HepG2 (cell line): ENCODE data around the gene GARIN5A. TPM values are rescaled to one million over a fixed set of nuclear protein-coding genes. Genes with fewer than 3 reads are reported as not detected.

Source experiments
- CC2D1A ChIP-seq: sonication (generic); formaldehyde crosslinking; IDR thresholded peaks from 2 replicates; pipeline ENCODE4 v1.8.1; 2023; ENCODE audit warnings: mild to moderate bottlenecking, missing genetic modification reagents
- DBP ChIP-seq: sonication (generic); formaldehyde crosslinking; IDR thresholded peaks from 2 replicates; pipeline ENCODE4 v1.4.0; 2020; ENCODE audit warnings: missing genetic modification reagents; ENCODE audit errors: not compliant biosample characterization
- NCOA2 ChIP-seq: sonication (generic); formaldehyde crosslinking; IDR thresholded peaks from 2 replicates; pipeline ENCODE4 v1.8.0; 2022; ENCODE audit warnings: inconsistent platforms
- PLSCR1 ChIP-seq: sonication (generic); formaldehyde crosslinking; IDR thresholded peaks from 2 replicates; pipeline ENCODE4 v1.5.0; 2020; ENCODE audit warnings: missing genetic modification reagents, mild to moderate bottlenecking, borderline replicate concordance
- U2AF1 ChIP-seq: fragments of 200-400 bp; formaldehyde crosslinking; optimal IDR thresholded peaks from 2 replicates; pipeline ENCODE3; 2017; ENCODE audit warnings: mild to moderate bottlenecking, low read depth, low read length
- ZNF124 ChIP-seq: sonication (generic); formaldehyde crosslinking; IDR thresholded peaks from 2 replicates; pipeline ENCODE4 v1.4.0; 2020; ENCODE audit warnings: missing genetic modification reagents
- ZNF160 ChIP-seq: sonication (generic); formaldehyde crosslinking; IDR thresholded peaks from 2 replicates; pipeline ENCODE4 v1.8.0; 2022; ENCODE audit warnings: mild to moderate bottlenecking, inconsistent platforms, missing genetic modification reagents
- ZNF296 ChIP-seq: sonication (generic); formaldehyde crosslinking; conservative IDR thresholded peaks from 2 replicates; pipeline ENCODE4 v1.5.0; 2020; ENCODE audit warnings: mild to moderate bottlenecking, missing genetic modification reagents
- ZNF318 ChIP-seq: sonication (generic); formaldehyde crosslinking; IDR thresholded peaks from 2 replicates; pipeline ENCODE4 v1.4.0; 2020; ENCODE audit warnings: mild to moderate bottlenecking, missing genetic modification reagents
- ZNF572 ChIP-seq: sonication (generic); formaldehyde crosslinking; IDR thresholded peaks from 2 replicates; pipeline ENCODE4 v1.5.1; 2020; ENCODE audit warnings: mild to moderate bottlenecking, missing genetic modification reagents
- ZNF646 ChIP-seq: sonication (generic); formaldehyde crosslinking; IDR thresholded peaks from 2 replicates; pipeline ENCODE4 v1.9.0; 2021; ENCODE audit warnings: mild to moderate bottlenecking, missing genetic modification reagents
- ZNF709 ChIP-seq: sonication (generic); formaldehyde crosslinking; IDR thresholded peaks from 2 replicates; pipeline ENCODE4 v1.5.0; 2020; ENCODE audit warnings: mild to moderate bottlenecking, missing genetic modification reagents
- polyA plus RNA-seq, 8 experiments: library from polyadenylated mRNA; depleted of rRNA in 3 of 8; stranded (reverse) in 7 of 8; unstranded in 1 of 8; fragments of >200 nt; fragmentation: Illumina TruSeq in 4 of 8; extraction: Trizol in 4 of 8; gene quantifications; 2 replicates each; pipeline versions ENCODE4 v1.2.1 to v1.2.3, GENCODE V29; 2011 to 2016; ENCODE audit warnings: low read depth in 4 of 8, missing spikeins in 1 of 8, mixed read lengths in 1 of 8; ENCODE audit not compliant: insufficient read depth in 1 of 8
- total RNA-seq, 5 experiments: library from RNA; depleted of rRNA; stranded (reverse); fragments of >200 nt; fragmentation: Illumina TruSeq; extraction: Trizol; gene quantifications; 2 replicates each; pipeline ENCODE4 v1.2.3, GENCODE V29; 2016; ENCODE audit warnings: low read depth in 1 of 5

The GARIN5A gene
- total and polyA plus RNA-seq, 2 of the 13 experiments (the other 11 are each of a cell fraction or from before 2014, with no cell fraction given) = not detected

GRCh38 chr19:50496189-50497021 is 19.8 kb upstream of the GARIN5A start (continued):
- TF ChIP-seq ZNF646 = no peak
- no peak for TF ChIP-seq ZNF296 (CRISPR knock-in tag)
- no peak for TF ChIP-seq ZNF572 (CRISPR knock-in tag)
- no peak for TF ChIP-seq ZNF160
- TF ChIP-seq ZNF124 (CRISPR knock-in tag) = no peak
- no peak for TF ChIP-seq DBP
- no peak for TF ChIP-seq ZNF709
- TF ChIP-seq CC2D1A (CRISPR knock-in tag) = no peak
- no peak for TF ChIP-seq PLSCR1
- no peak for TF ChIP-seq ZNF318
- TF ChIP-seq U2AF1 = no peak
- no peak for TF ChIP-seq NCOA2 (CRISPR knock-in tag)
